IMR-90 (cell line): ENCODE results near the gene ONECUT2.

Experiments used
- CTCF ChIP-seq: conservative IDR thresholded peaks from 2 replicates; pipeline ENCODE4 v1.5.1; 2012; ENCODE audit warnings: mild to moderate bottlenecking, low read depth, low read length, improper control_type of control experiment
- POLR2A ChIP-seq: IDR thresholded peaks from 2 replicates; pipeline ENCODE4 v1.6.1; 2012; ENCODE audit warnings: mild to moderate bottlenecking, low read depth, low read length

DNA sequence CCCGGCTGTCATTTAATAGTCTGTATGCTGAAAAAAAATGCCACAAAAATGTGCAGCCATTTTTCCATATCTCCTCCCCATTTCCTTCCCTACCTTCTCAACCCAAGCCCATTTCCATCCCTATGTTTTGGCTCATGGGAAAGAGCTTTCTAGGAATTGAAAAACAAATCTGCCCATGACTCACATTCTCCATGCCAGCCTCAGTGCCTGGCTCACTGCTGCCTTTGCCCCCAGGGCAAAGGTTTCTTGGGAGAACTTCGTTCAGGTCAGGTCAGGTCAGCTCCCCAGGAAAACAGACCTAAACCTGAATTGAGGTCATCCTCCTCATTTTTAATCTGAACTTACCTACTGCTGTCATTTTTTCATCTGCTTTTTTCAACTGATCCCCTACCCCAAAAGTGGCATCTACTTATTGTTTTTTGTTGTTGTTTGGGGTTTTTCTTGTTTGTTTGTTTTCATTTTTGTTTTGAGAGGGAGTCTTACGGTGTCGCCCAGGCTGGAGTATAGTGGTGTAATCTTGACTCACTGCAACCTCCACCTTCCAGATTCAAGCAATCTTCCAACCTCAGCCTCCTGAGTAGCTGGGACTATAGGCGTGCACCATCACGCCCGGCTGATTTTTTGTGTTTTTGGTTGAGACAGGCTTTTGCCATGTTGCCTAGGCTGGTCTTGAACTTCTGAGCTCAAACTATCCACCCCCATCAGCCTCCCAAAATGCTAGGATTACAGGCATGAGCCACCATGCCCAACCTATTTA, 84.7 kb downstream of the ONECUT2 start:
- TF ChIP-seq POLR2A (no peak), CTCF (no peak)
